GF-D8 (cell line): Measurements from ENCODE around the gene SCGB3A1.

Experiments used
- DNase-seq: peaks from one replicate; lab custom pipeline; 2025; lab: John Stamatoyannopoulos, UW

The SCGB3A1 gene, protein sequence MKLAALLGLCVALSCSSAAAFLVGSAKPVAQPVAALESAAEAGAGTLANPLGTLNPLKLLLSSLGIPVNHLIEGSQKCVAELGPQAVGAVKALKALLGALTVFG

GRCh38 chr5:180591311-180591887 lies at the start of gene SCGB3A1:
TSS of gene SCGB3A1 (minus strand) at chr5:180591499. CDS start at chr5:180591462, 37 bp downstream.
- peak; percentile 6 for DNase-seq

DNA sequence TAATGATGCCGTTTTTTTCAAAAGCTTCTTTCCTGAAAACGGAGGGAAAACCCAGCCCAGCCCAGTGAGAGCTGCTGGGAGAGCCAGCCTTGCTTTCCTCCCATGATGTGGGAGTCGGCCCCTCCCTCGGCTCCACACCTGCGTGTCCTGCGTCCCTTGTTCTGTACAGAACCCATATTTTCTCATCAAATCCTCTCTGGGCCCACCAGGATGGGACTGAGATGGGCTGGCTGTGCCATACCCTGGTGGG lies 49.2 kb upstream of the SCGB3A1 start:
- no peak for DNase-seq

DNA sequence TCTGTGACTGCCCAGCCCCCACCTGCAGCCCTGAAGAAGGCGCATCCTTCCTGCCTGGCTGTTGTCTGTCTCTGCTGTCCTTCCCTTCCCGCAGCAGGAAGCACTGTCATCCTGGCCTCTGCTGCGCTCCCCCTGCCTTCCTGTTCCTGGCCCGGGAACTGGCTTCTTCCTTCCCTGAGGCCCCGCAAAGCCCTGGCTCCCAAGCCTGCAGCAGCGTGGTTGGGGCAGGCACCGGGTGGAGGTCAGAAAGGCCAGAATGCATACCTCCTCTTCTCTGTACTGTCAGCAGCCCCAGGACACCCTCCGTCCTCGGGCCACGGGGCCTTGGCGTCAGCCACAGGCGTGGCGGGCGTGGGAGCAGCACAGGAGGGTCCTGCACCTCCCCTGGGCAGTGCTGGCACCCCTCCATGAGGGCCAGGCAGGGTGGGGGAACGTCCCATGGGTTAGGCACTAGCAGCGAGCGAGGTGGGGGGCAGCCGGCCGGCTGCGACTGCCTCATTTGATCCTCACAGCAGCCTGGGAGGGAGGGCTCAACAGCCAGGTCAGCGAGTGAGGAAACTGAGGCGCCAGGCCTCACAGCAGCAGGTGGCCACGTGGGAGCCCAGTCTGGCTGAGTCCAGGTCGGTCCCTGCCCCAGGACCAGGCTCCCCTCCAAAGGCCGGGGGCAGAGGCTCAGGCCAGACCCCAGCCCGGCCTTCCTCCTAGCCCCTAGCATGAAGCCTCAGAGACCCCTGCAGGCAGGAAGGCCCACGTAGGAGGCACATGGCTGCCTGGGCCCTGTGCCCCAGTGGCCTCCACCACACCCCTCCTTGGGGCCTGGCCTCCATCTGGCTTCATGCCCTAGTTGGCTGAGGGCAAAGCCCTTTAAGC lies 48.7 kb upstream of the SCGB3A1 start:
- DNase-seq, result no peak

DNA sequence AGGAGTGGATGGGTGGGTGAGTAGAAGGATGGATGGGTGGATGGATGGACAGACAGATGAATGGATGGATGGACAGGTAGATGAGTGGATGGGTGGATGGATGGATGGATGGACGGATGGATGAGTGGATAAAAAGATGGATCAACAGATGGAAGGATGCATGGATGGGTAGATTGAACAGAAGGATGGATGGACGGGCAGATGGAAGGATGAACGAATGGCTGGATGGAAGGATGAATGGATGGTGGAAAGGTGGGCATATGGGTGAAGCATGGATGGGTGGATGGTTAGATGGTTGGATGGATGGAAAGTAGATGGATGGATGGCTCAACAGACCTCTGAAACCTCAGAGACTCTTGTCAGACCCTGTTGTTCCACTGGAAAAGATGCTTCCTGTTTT lies 48.0 kb upstream of the SCGB3A1 start:
- no peak for DNase-seq

- DNase-seq, result no peak
Observed at GRCh38 chr5:180637962-180638680, 46.8 kb upstream of the SCGB3A1 start.

DNA sequence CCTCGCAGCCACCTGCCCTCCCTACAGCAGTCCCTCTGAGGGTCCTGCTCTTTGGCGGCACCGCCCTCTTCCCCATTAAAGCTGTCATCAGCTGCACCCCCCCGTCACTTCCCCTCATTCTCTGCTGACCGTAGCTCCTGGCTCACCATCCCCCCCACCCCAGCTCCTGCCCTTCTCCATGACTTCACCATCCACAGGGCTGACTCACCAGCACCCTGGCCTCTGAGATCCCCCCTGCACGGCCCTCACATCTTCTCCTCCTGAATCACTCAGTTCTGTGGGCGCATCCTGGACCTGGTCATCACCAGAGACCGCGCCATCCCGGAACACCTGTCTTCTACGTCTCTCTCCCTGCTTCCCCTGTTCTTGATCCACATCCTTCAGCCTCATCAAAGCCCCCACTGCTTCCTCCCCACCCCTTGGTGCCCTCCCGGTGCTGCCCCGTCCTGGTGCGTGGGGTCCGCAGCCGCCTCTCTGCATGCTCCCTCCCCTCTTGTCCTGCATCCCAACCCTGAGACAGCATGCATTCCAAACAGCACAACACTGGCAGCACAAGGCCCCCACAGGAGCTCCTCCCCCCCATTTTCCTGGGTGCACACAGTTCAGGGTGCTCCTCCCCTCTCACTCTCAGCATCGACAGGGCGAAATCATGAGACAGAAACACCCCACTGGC lies 45.2 kb upstream of the SCGB3A1 start:
- DNase-seq, result no peak

- no peak for DNase-seq
Observed at GRCh38 chr5:180636016-180636402, 44.7 kb upstream of the SCGB3A1 start.

- no peak for DNase-seq
Observed at GRCh38 chr5:180633283-180634177, 42.2 kb upstream of the SCGB3A1 start.

DNA sequence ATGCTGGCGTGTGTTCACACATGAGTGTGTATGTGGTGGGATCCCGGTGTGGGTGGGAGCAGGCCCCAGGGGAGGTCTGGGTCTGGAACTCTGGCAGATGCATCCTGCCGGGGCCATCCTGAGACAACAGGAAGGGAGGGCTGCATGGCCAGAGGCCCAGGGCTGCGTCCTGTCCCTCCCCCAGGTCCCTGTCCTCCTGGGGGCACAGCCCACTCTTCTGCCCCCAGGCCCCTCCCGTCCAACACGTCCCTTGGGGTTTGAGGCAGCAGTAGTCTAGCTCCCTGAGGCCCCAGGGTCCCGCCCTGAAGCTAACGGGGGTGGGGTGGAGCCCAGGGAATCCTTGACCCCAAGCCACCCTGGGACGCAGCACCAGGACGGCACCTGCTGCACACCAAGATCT lies 41.5 kb upstream of the SCGB3A1 start:
- DNase-seq, result no peak

GRCh38 chr5:180631549-180632383 lies 40.5 kb upstream of the SCGB3A1 start:
- no peak for DNase-seq

- no peak for DNase-seq
Observed at GRCh38 chr5:180630426-180630825, 39.1 kb upstream of the SCGB3A1 start.

DNA sequence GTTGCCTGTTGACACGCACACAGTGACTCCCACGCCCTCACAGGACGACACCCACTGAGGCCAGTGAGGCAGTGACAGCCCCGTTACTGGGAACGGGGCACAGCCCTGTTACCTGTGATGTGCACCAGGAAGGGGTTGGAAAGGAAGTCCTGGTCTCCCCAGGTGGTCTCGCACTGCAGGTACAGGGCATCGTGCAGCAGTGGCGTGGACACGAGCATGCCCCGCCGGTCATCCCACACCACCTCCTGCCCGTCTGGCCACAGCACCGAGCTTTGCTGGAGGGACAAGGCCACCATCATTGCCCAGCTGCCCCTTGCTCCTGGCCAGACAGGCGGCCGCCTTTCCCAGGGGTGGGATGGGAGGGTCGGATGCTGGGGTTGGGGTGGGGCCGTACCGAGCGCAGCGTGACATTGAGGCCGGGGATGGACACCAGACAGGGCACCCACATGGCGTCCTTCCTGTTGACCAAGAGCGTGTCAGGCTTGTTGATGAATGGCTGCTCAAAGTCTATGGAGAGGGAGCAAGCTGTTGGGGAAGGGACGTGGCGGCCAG lies 38.6 kb upstream of the SCGB3A1 start:
- DNase-seq, result no peak

- no peak for DNase-seq
Observed at GRCh38 chr5:180628827-180629750, 37.8 kb upstream of the SCGB3A1 start.

DNA sequence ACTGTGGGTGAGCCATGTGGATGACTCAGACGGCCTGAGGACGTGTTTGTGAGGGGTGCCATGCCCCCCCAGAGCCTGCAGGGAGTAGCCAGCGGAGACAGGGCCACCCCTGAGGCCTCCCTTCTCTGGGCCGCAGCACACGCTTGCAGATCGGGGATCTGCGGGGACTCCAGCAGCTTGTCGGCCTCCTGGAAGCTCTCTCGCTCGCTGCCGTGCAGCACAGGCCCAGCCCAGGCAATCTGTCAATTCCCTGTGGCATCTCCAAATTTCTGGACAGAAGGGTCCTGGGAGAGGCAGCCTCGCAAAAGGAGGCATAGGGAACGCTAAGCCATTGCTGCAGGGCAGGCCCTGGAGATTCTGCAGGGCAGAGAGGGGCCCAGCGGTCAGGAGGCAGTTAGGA lies 36.9 kb upstream of the SCGB3A1 start:
- DNase-seq, result no peak

DNA sequence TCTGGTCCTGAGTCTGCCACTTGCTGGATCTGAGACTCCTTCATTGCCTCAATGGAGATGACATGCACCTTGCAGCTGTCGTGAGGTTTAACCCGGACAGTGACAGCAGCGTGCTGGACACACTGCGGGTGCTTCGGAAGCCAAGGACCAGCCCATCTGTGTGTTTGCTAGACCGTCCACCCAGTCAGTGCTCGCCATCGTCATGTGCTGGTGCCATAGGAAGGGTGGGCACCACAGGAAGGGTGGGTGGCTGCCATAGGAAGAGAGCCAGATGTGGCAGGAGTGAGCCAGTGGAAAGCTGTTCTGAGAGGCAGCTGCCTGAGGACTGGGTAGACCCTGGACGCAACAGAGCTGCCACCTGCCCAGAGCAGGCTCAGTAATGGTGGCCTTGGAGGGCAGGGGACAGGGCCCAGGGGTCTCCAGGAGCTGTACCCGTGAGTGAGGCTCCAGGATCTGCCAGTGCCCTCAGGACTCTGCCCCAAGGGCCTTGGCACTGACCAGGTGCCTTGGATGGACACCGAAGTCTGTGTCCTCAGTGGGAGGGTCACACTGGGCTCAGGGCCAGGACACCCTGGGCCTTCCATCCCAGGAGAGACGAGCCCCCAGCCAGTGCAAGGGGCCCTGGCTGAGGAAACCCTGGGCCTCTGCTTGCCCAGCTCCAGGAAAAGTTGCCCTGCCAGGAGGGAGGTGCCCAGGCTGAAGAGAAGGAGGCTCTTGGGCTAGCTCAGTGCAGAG lies 36.3 kb upstream of the SCGB3A1 start:
- no peak for DNase-seq

DNA sequence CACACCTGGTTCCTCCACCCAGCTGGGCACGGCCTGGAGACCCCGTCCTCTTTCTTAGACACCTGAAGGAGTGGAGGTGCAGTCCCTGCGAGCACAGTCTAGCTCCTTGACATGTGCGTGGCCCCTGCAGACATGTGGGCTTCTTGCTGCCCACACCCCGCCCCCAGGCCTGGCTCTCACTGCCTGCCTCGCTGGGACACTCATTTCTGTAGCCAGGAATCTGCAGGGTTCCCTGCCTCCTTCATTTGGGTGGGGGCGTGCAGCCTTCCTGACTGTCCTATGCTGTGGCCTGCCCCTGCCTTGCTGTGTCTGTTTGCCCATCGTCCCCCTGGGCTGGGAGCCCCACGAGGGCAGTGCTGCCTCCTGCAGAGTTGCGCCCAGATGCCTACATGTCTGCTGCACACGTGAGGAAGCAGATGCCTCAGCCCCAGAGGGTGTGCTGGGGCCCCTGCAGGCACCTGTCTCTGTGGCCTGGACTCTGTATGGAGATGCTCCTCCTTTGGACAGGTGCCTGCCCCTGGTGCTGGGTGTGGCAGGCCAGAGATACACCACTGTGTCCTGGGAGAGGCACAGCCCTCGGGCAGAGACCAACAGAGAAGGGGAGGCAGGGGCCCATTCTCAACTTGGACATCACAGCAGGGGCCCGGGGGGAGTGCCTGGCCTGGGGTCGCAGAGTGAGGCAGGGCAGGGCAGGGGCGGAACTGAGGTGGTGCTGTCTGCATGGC lies 35.5 kb upstream of the SCGB3A1 start:
- DNase-seq, result no peak

DNA sequence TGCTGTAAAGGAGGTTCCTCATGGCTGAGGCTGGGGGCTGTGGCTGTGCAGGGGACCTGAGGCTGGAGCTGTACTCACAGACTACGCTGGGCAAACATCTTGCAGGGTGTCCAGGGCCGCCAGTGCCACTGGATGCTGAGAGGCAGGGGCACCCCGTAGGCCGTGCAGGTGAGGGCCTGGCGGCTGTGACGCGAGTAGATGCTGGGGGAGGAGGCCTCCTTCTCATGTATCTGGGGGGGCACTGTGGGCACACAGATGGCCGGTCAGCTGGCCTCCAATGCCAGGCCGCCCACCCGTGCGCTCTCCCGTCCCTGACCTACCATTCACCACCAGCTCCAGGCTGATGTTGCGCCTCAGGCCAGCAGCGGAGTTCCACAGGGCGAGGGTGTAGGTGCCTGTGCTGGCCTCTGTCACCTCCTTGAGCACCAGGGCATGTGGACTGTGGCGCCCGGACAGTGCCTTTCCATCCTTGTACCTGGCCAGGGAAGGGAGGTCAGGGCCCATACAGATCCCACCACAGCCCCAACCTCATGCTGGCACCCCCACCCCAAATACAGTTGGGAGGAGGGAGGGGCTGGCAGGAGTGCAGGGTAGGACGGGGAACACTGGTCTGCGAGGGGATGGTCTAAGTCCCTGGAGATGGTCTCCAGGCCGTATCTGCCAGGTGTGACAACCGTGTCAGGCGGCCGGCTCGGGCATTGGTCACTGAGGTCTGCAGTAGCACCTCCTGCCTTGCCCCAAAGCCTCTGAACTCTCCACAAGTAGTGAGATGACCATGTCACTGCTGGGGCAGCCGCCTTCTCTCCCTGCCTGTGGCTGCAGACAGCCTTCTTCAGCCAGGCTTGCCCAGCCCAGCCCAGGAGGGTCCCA lies 34.7 kb upstream of the SCGB3A1 start:
- no peak for DNase-seq
